Peyer's patch (tissue), 4 donors: ENCODE measurements around the gene DISC1.

ENCODE experiments used
- POLR2A ChIP-seq, 2 donors: fragments of 450-650 bp; IDR thresholded peaks; one replicate each; pipeline ENCODE4 v1.5.1; 2017; ENCODE audit warnings: antibody characterized with exemption in 2 of 2, mild to moderate bottlenecking in 2 of 2, moderate library complexity in 2 of 2
- TF ChIP-seq, protein P1 (sequence below), 6 experiments: fragments of 450-650 bp in 4 of 6; fragments of 200-600 bp in 2 of 6; sonication (generic) in 1 of 6; IDR thresholded peaks; one replicate each; pipeline ENCODE4 v1.5.1; 2017 to 2019; ENCODE audit warnings: antibody characterized with exemption in 6 of 6, mild to moderate bottlenecking in 3 of 6, moderate library complexity in 1 of 6

DNA sequence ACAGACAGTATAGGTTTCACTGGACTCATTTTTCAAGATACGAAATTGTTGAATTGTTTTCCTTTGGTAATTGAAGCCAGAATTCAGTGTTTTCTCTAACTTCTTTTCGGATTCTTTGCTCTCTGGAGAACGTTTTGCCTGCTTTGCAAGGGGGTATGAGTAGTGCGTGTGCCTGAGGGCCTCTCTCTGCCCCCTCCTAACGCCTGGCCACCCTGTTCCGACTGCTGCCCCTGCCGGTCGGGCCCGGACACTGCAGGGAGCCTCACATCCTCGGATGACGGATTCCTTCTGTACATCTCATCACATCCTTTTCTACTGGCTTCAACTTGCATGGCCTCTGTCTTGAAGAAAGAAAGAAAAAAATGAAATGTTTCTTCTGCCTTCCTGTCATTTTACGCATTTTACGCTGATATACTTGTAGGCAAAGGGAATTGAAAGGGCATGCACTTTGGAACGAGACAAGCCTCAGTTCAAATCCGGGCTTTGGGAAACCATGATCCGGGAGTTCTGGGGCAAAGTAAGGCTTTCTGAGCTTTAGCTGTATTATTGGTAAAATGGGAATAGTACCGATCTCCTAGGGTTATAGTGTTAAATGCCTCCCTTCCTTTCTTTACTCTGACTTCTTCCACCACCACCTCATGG is 65.1 kb downstream of the DISC1 start:
- TF ChIP-seq POLR2A (IDR thresholded peaks at IDR 0.05) = no peak
- TF ChIP-seq, protein P1, sequence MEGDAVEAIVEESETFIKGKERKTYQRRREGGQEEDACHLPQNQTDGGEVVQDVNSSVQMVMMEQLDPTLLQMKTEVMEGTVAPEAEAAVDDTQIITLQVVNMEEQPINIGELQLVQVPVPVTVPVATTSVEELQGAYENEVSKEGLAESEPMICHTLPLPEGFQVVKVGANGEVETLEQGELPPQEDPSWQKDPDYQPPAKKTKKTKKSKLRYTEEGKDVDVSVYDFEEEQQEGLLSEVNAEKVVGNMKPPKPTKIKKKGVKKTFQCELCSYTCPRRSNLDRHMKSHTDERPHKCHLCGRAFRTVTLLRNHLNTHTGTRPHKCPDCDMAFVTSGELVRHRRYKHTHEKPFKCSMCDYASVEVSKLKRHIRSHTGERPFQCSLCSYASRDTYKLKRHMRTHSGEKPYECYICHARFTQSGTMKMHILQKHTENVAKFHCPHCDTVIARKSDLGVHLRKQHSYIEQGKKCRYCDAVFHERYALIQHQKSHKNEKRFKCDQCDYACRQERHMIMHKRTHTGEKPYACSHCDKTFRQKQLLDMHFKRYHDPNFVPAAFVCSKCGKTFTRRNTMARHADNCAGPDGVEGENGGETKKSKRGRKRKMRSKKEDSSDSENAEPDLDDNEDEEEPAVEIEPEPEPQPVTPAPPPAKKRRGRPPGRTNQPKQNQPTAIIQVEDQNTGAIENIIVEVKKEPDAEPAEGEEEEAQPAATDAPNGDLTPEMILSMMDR (IDR thresholded peaks at IDR 0.05) = peak in 3 of 6 experiments; percentile 18 to 28 (median 24)
